Kidney epithelial cell (primary cell): ENCODE results near the gene BMP7. TPM values are rescaled to one million over a fixed set of nuclear protein-coding genes. Genes with fewer than 3 reads are reported as not detected.
"Not testable (repeated sequence)": the region's sequence is repeated elsewhere in the genome, so short reads cannot be mapped to it uniquely, and the experiment has no call there.

Experiments
- DNase-seq: peaks from one replicate; pipeline ENCODE4 v3.0.0-alpha.2; 2010; ENCODE audit warnings: low read depth
- H3K27me3 ChIP-seq: 2 replicates; pipeline ENCODE4 v1.6.0; 2011; ENCODE audit warnings: low read length; ENCODE audit not compliant: control insufficient read depth, insufficient read depth
- H3K36me3 ChIP-seq: 2 replicates; pipeline ENCODE4 v1.5.1; 2011; ENCODE audit warnings: low read length; ENCODE audit not compliant: control insufficient read depth, insufficient read depth
- H3K4me3 ChIP-seq: 2 replicates; pipeline ENCODE4 v1.5.1; 2011; ENCODE audit warnings: low read depth, mild to moderate bottlenecking, control low read depth, low read length
- total RNA-seq: library from RNA; depleted of rRNA; stranded (reverse); fragments of >200 nt; gene quantifications from 2 replicates; pipeline ENCODE4 v1.2.3, GENCODE V29; 2015
- TF ChIP-seq, protein P1 (sequence below): IDR thresholded peaks from 2 replicates; pipeline ENCODE4 v1.5.1; 2011; ENCODE audit warnings: mild to moderate bottlenecking, moderate library complexity, low read length, control low read depth, inconsistent platforms; ENCODE audit not compliant: insufficient read depth, poor library complexity, severe bottlenecking

The BMP7 gene
- total RNA-seq, 1 donor from 2014 or later: 21.8 TPM

- Histone ChIP-seq H3K36me3 (no peaks in the 10 kb centered on the region), H3K4me3 (no peak overlapping the region), H3K27me3 (no peaks in the 10 kb centered on the region)
- DNase-seq: peak; percentile 25
- TF ChIP-seq, protein P1, sequence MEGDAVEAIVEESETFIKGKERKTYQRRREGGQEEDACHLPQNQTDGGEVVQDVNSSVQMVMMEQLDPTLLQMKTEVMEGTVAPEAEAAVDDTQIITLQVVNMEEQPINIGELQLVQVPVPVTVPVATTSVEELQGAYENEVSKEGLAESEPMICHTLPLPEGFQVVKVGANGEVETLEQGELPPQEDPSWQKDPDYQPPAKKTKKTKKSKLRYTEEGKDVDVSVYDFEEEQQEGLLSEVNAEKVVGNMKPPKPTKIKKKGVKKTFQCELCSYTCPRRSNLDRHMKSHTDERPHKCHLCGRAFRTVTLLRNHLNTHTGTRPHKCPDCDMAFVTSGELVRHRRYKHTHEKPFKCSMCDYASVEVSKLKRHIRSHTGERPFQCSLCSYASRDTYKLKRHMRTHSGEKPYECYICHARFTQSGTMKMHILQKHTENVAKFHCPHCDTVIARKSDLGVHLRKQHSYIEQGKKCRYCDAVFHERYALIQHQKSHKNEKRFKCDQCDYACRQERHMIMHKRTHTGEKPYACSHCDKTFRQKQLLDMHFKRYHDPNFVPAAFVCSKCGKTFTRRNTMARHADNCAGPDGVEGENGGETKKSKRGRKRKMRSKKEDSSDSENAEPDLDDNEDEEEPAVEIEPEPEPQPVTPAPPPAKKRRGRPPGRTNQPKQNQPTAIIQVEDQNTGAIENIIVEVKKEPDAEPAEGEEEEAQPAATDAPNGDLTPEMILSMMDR: no peak
Measured at GRCh38 chr20:57244221-57244585, 22.2 kb downstream of the BMP7 start.

DNA sequence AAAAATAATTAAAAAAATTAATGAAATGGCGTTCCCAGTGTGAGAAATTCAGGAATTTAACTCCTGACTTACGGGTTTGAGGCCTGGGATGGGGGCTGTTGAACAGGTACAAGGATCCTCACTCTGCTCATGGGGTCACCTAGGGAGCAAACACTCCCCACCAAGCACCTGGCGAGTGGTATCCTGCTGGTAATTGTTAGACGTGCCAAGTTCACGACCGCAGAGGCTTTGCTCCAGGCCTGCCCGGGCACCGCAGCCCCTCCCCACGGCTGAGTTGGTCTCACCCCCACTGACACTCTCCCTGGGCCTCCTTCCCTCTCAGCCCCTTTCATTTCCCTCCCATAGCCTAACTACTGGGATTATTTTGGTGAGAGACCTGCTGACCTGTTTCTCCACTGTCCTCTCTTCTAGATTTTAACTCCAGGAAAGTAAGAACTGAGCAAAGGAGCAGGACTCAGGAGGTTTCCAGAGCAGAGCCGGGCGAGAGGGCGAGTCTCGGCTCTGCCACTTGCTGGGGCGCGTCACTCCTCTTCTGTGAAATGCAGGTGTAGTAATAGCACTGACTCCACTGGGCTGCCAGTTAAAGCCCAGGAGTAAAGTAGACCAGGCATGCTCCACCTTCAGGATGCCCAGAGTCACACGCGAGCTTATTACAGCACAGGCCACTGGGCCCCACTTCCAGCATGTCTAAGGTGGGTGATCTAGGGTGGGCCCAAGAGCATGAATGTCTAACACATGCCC, 22.8 kb downstream of the BMP7 start:
- no peaks in the 10 kb centered on the region for H3K36me3 ChIP-seq
- no peak for DNase-seq
- TF ChIP-seq, protein P1: peak; percentile 8

GRCh38 chr20:57242414-57242813, 24.0 kb downstream of the BMP7 start:
- DNase-seq: no peak
- Histone ChIP-seq H3K36me3 (no peaks in the 10 kb centered on the region), H3K27me3 (no peaks in the 10 kb centered on the region), H3K4me3 (no peak overlapping the region)
- TF ChIP-seq, protein P1: no peak

More for the DNA sequence above, 22.8 kb downstream of the BMP7 start:
- H3K4me3 ChIP-seq: no peak overlapping the region
- H3K27me3 ChIP-seq: no peaks in the 10 kb centered on the region

GRCh38 chr20:57241363-57241991, 25.0 kb downstream of the BMP7 start:
- Histone ChIP-seq H3K4me3 (no peak overlapping the region), H3K27me3 (no peaks in the 10 kb centered on the region), H3K36me3 (no peaks in the 10 kb centered on the region)
- TF ChIP-seq, protein P1: no peak
- DNase-seq: no peak

- H3K27me3 ChIP-seq: no peaks in the 10 kb centered on the region
- no peak for DNase-seq
- H3K36me3 ChIP-seq: no peaks in the 10 kb centered on the region
- H3K4me3 ChIP-seq: no peak overlapping the region
- TF ChIP-seq, protein P1: no peak
Measured at GRCh38 chr20:57240581-57241362, 25.7 kb downstream of the BMP7 start.

DNA sequence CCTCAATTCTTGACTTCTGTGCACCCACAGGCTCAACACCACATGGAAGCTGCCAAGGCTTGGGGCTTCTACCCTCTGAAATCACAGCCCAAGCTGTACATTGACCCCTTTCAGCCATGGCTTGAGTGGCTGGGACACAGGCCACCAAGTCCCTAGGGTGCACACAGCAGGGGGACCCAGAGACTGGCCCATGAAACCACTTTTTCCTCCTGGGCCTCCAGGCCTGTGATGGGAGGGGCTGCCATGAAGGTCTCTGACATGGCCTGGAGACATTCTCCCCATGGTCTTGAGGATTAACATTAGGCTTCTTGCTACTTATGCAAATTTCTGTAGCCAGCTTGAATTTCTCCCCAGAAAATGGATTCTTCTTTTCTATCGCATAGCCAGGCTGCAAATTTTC, 26.7 kb downstream of the BMP7 start:
- not testable (repeated sequence) for H3K27me3 ChIP-seq, DNase-seq

GRCh38 chr20:57239324-57239723, 27.1 kb downstream of the BMP7 start:
- DNase-seq, H3K36me3 ChIP-seq, H3K4me3 ChIP-seq, H3K27me3 ChIP-seq: not testable (repeated sequence)

More for the DNA sequence above, 26.7 kb downstream of the BMP7 start:
- not testable (repeated sequence) for H3K36me3 ChIP-seq, H3K4me3 ChIP-seq
